Neural cell (in vitro differentiated cells): ENCODE data around the gene OR51E2. TPM values are rescaled to one million over a fixed set of nuclear protein-coding genes. Genes with fewer than 3 reads are reported as not detected.

Experiments used
- H2AFZ ChIP-seq: fragments of 200-600, 300-800 bp; sonication (generic), shearing (Covaris generic); 2 replicates; pipeline ENCODE4 v1.6.0; 2014; ENCODE audit warnings: low read depth, mild to moderate bottlenecking, antibody characterized with exemption, low read length, moderate library complexity
- H3F3A ChIP-seq: fragments of 200-600 bp; shearing (Covaris generic); 2 replicates; pipeline ENCODE4 v1.6.1; 2016; ENCODE audit warnings: mild to moderate bottlenecking, moderate library complexity, mixed read lengths, antibody characterized with exemption, low read length; ENCODE audit not compliant: insufficient read depth, poor library complexity, severe bottlenecking
- H3K27ac ChIP-seq: fragments of 200-600, 300-800 bp; sonication (generic), shearing (Covaris generic); 2 replicates; pipeline ENCODE4 v1.5.1; 2014; ENCODE audit warnings: mild to moderate bottlenecking, low read length, moderate library complexity
- H3K27me3 ChIP-seq: fragments of 300-800, 200-600 bp; sonication (generic), shearing (Covaris generic); 2 replicates; pipeline ENCODE4 v1.6.0; 2014; ENCODE audit warnings: mild to moderate bottlenecking, low read depth, low read length, moderate library complexity; ENCODE audit not compliant: insufficient read depth
- H3K36me3 ChIP-seq: fragments of 300-800, 200-600 bp; sonication (generic), shearing (Covaris generic); 2 replicates; pipeline ENCODE4 v1.5.1; 2014; ENCODE audit warnings: mild to moderate bottlenecking, antibody characterized with exemption, low read length, moderate library complexity; ENCODE audit not compliant: insufficient read depth
- H3K4me2 ChIP-seq: fragments of 300-800, 200-600 bp; sonication (generic), shearing (Covaris generic); 2 replicates; pipeline ENCODE4 v1.6.0; 2014; ENCODE audit warnings: mild to moderate bottlenecking, low read length
- H3K4me3 ChIP-seq: fragments of 300-800, 200-600 bp; sonication (generic), shearing (Covaris generic); 2 replicates; pipeline ENCODE4 v1.5.1; 2014; ENCODE audit warnings: mild to moderate bottlenecking, low read length, moderate library complexity
- H3K79me2 ChIP-seq: fragments of 200-600 bp; shearing (Covaris generic); replicated peaks from 2 replicates; pipeline ENCODE4 v1.6.0; 2014; ENCODE audit warnings: mild to moderate bottlenecking, low read length, moderate library complexity; ENCODE audit not compliant: insufficient read depth
- H3K9ac ChIP-seq: fragments of 300-800, 200-600 bp; sonication (generic), shearing (Covaris generic); 2 replicates; pipeline ENCODE4 v1.6.1; 2016; ENCODE audit warnings: mild to moderate bottlenecking, low read length, mixed read lengths
- H3K9me2 ChIP-seq: fragments of 200-600 bp; shearing (Covaris generic); 2 replicates; pipeline ENCODE4 v1.6.1; 2016; ENCODE audit warnings: mild to moderate bottlenecking, low read length, mixed read lengths; ENCODE audit not compliant: insufficient read depth
- H3K9me3 ChIP-seq: fragments of 200-600, 300-800 bp; sonication (generic), shearing (Covaris generic); 2 replicates; pipeline ENCODE4 v1.6.1; 2016; ENCODE audit warnings: mild to moderate bottlenecking, mixed run types, low read length, moderate library complexity, mixed read lengths
- H4K20me1 ChIP-seq: fragments of 200-600 bp; shearing (Covaris generic); 2 replicates; pipeline ENCODE4 v1.6.1; 2016; ENCODE audit warnings: mild to moderate bottlenecking, mixed run types; ENCODE audit not compliant: insufficient read depth
- CTCF ChIP-seq: fragments of 450-650 bp; IDR thresholded peaks from 2 replicates; pipeline ENCODE4 v1.5.1; 2014; ENCODE audit warnings: antibody characterized with exemption, mild to moderate bottlenecking, moderate library complexity; ENCODE audit not compliant: poor library complexity, severe bottlenecking
- EP300 ChIP-seq: fragments of 450-650 bp; conservative IDR thresholded peaks from 2 replicates; pipeline ENCODE4 v1.6.1; 2014; ENCODE audit warnings: antibody characterized with exemption, mild to moderate bottlenecking, moderate library complexity; ENCODE audit not compliant: poor library complexity, severe bottlenecking
- EZH2 ChIP-seq: fragments of 200-600, 300-800 bp; shearing (Covaris generic), sonication (generic); IDR thresholded peaks from 2 replicates; pipeline ENCODE4 v1.6.1; 2014; ENCODE audit warnings: antibody characterized with exemption, low read length, borderline replicate concordance, mild to moderate bottlenecking; ENCODE audit not compliant: insufficient read depth, poor library complexity, severe bottlenecking
- MXI1 ChIP-seq: fragments of 450-650 bp; conservative IDR thresholded peaks from 2 replicates; pipeline ENCODE4 v1.6.1; 2014; ENCODE audit warnings: antibody characterized with exemption, mild to moderate bottlenecking; ENCODE audit not compliant: poor library complexity, severe bottlenecking
- POLR2AphosphoS5 ChIP-seq: IDR thresholded peaks from 2 replicates; pipeline ENCODE4 v1.6.1; 2012
- RAD21 ChIP-seq: fragments of 450-650 bp; conservative IDR thresholded peaks from 2 replicates; pipeline ENCODE4 v1.6.1; 2014; ENCODE audit warnings: antibody characterized with exemption, mild to moderate bottlenecking, moderate library complexity
- REST ChIP-seq: IDR thresholded peaks from 2 replicates; pipeline ENCODE4 v1.6.1; 2012; ENCODE audit warnings: borderline replicate concordance
- SMC3 ChIP-seq: fragments of 450-650 bp; conservative IDR thresholded peaks from 2 replicates; pipeline ENCODE4 v1.6.1; 2014; ENCODE audit warnings: antibody characterized with exemption, mild to moderate bottlenecking, moderate library complexity; ENCODE audit not compliant: poor library complexity
- TAF1 ChIP-seq: IDR thresholded peaks from 2 replicates; pipeline ENCODE4 v1.6.1; 2012; ENCODE audit warnings: low read depth
- polyA plus RNA-seq: library from polyadenylated mRNA; depleted of rRNA; stranded (reverse); fragments of >200 nt; gene quantifications from 2 replicates; pipeline ENCODE4 v1.2.3, GENCODE V29; 2014

The OR51E2 gene
- polyA plus RNA-seq, 1 donor from 2014 or later: not detected

- no peak overlapping the region for H3K27ac ChIP-seq
- H2AFZ ChIP-seq: no peak overlapping the region
- no peaks in the 10 kb centered on the region for H4K20me1 ChIP-seq
- H3K9ac ChIP-seq: no peak overlapping the region
- no peaks in the 10 kb centered on the region for H3K9me2 ChIP-seq
- no peaks in the 10 kb centered on the region for H3F3A ChIP-seq
- no peak overlapping the region for H3K4me2 ChIP-seq
- no peak for TF ChIP-seq MXI1
- TF ChIP-seq TAF1: no peak
- no peak for TF ChIP-seq RAD21
- no peak for TF ChIP-seq SMC3
- no peak for TF ChIP-seq REST
- TF ChIP-seq EZH2: no peak
- no peak for TF ChIP-seq POLR2AphosphoS5
- no peak for TF ChIP-seq EP300
- TF ChIP-seq CTCF: no peak
- no peaks in the 10 kb centered on the region for H3K9me3 ChIP-seq
- no peaks in the 10 kb centered on the region for H3K27me3 ChIP-seq
- no peaks in the 10 kb centered on the region for H3K36me3 ChIP-seq
- no peak overlapping the region for H3K4me3 ChIP-seq
- no peaks in the 10 kb centered on the region for H3K79me2 ChIP-seq
Observed at GRCh38 chr11:4671741-4672140, 25.9 kb downstream of the OR51E2 start.

GRCh38 chr11:4665424-4665823 is 32.2 kb downstream of the OR51E2 start:
- Histone ChIP-seq H2AFZ (no peak overlapping the region), H3K27me3 (no peaks in the 10 kb centered on the region), H3K4me3 (no peak overlapping the region), H4K20me1 (no peaks in the 10 kb centered on the region), H3K27ac (no peak overlapping the region), H3K36me3 (no peaks in the 10 kb centered on the region), H3K9me3 (no peaks in the 10 kb centered on the region), H3K9ac (no peak overlapping the region), H3K4me2 (no peak overlapping the region), H3K9me2 (no peaks in the 10 kb centered on the region), H3K79me2 (no peaks in the 10 kb centered on the region), H3F3A (no peaks in the 10 kb centered on the region)
- no peak for TF ChIP-seq RAD21
- TF ChIP-seq CTCF: no peak
- TF ChIP-seq MXI1: no peak
- TF ChIP-seq REST: no peak
- no peak for TF ChIP-seq TAF1
- no peak for TF ChIP-seq SMC3
- TF ChIP-seq EZH2: no peak
- no peak for TF ChIP-seq EP300
- TF ChIP-seq POLR2AphosphoS5: no peak
